NT2/D1 (cell line): ENCODE data around the gene NPM3.

Experiments
- SUZ12 ChIP-seq: IDR thresholded peaks from 2 replicates; pipeline ENCODE4 v1.6.1; 2011; ENCODE audit not compliant: insufficient read length, insufficient read depth; ENCODE audit errors: extremely low read depth
- YY1 ChIP-seq: IDR thresholded peaks from 2 replicates; pipeline ENCODE4 v1.6.1; 2011; ENCODE audit not compliant: insufficient read length, insufficient read depth
- ZNF274 ChIP-seq: IDR thresholded peaks from 2 replicates; pipeline ENCODE4 v1.6.1; 2011; ENCODE audit warnings: mild to moderate bottlenecking, low read depth, low read length

DNA sequence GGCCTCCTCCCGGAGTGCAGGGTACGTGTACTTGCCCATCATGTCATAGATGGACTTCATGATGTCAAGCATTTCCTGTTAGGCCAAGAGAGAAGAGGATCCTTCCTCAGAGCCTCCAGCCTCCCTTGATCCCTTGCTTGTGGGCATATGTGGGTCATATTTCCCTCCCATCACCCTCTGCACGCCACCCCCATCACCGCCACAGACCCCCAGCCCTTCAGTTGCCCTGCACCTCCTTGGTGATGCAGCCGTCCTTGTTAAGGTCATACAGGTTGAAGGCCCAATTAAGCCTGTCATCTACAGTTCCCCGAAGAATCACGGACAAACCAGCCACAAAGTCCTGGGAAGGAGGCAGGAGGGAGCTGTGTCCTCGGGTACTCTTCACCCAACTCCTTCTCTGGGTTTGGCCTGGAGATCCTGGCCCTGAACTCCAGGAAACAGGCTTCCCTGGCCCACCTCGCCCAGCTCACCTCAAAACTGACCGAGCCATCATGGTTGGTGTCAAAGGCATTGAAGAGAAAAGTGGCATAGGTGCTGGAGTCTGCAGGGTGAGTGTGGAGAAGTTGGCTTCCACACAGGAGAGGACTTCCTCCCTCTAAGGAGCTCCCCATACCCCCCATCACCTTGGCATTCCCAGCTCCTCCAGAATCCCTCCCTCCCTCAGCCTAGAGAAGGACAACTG lies 44.8 kb upstream of the NPM3 start:
- TF ChIP-seq SUZ12: no peak
- TF ChIP-seq YY1: no peak
- no peak for TF ChIP-seq ZNF274
